HepG2 (cell line): ENCODE measurements around the gene MOCS1.

Experiments
- CTCF ChIP-seq: sonication (generic); formaldehyde crosslinking; IDR thresholded peaks from 2 replicates; pipeline ENCODE4 v1.5.0; 2020; ENCODE audit warnings: mild to moderate bottlenecking, missing genetic modification reagents, moderate library complexity
- FOXO4 ChIP-seq: sonication (generic); formaldehyde crosslinking; conservative IDR thresholded peaks from 2 replicates; pipeline ENCODE4 v1.8.1; 2023; ENCODE audit warnings: missing genetic modification reagents
- JUN ChIP-seq: sonication (generic); formaldehyde crosslinking; IDR thresholded peaks from 2 replicates; pipeline ENCODE4 v1.4.0; 2020; ENCODE audit warnings: mild to moderate bottlenecking, missing genetic modification reagents
- MBD4 ChIP-seq: IDR thresholded peaks from 2 replicates; pipeline ENCODE4 v1.6.1; 2012; ENCODE audit warnings: low read length, inconsistent platforms, borderline replicate concordance
- MYNN ChIP-seq: sonication (generic); formaldehyde crosslinking; IDR thresholded peaks from 2 replicates; pipeline ENCODE4 v1.4.0; 2020; ENCODE audit warnings: mild to moderate bottlenecking, low read depth, missing genetic modification reagents
- POLR2AphosphoS5 ChIP-seq: IDR thresholded peaks from 2 replicates; pipeline ENCODE4 v1.6.1; 2012; ENCODE audit warnings: low read depth, low read length
- RAD21 ChIP-seq: fragments of 450-650 bp; formaldehyde crosslinking; IDR thresholded peaks from 2 replicates; pipeline ENCODE4 v1.5.0; 2020; ENCODE audit warnings: mild to moderate bottlenecking
- SMC3 ChIP-seq: IDR thresholded peaks from 2 replicates; pipeline ENCODE4 v1.6.1; 2011; ENCODE audit warnings: low read length, improper control_type of control experiment
- TCF7L2 ChIP-seq: IDR thresholded peaks from 2 replicates; pipeline ENCODE4 v1.6.1; 2011; ENCODE audit warnings: mild to moderate bottlenecking, low read depth, low read length, moderate library complexity
- ZBTB20 ChIP-seq: sonication (generic); formaldehyde crosslinking; IDR thresholded peaks from 2 replicates; pipeline ENCODE4 v1.8.1; 2023; ENCODE audit warnings: missing genetic modification reagents, low read depth, mild to moderate bottlenecking, borderline replicate concordance
- ZNF780A ChIP-seq: sonication (generic); formaldehyde crosslinking; IDR thresholded peaks from 2 replicates; pipeline ENCODE4 v1.8.0; 2022; ENCODE audit warnings: mild to moderate bottlenecking, missing genetic modification reagents, moderate library complexity

GRCh38 chr6:39885691-39886090 lies 48.6 kb downstream of the MOCS1 start:
- no peak for TF ChIP-seq TCF7L2
- no peak for TF ChIP-seq SMC3
- no peak for TF ChIP-seq ZBTB20
- no peak for TF ChIP-seq FOXO4
- TF ChIP-seq POLR2AphosphoS5: no peak
- TF ChIP-seq ZNF780A (CRISPR knock-in tag): no peak
- no peak for TF ChIP-seq RAD21 (CRISPR knock-in tag)
- no peak for TF ChIP-seq MYNN (CRISPR knock-in tag)
- no peak for TF ChIP-seq CTCF (CRISPR knock-in tag)
- TF ChIP-seq JUN (CRISPR knock-in tag): no peak
- no peak for TF ChIP-seq MBD4
